NCI-H2227 treated with DMSO at 0.1 percent for 48 hours (cell line): ENCODE measurements around the gene TBXA2R.

ENCODE experiments used
- DNase-seq: peaks from one replicate; lab custom pipeline; 2025; lab: John Stamatoyannopoulos, UW

The TBXA2R gene

DNA sequence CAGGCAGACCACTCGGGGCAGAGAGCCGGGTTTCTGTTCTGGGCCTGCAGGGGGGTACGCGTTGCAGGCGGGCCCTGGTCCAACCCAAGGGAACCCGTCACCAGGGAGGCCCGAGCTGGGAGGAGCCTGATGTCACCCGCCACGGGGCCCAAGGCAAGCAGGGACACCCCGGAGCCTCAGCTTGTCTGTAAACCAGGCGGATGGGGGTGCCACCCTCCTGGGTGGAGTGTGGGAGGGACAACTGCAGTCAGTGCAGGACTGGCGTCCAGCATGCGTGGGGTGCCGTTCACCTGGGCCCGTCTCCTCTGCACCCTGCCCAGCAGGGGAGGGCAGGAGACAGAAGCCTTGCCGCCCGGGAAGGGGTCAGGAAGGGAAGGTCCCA lies 12.9 kb upstream of the TBXA2R start:
- DNase-seq = no peak

DNA sequence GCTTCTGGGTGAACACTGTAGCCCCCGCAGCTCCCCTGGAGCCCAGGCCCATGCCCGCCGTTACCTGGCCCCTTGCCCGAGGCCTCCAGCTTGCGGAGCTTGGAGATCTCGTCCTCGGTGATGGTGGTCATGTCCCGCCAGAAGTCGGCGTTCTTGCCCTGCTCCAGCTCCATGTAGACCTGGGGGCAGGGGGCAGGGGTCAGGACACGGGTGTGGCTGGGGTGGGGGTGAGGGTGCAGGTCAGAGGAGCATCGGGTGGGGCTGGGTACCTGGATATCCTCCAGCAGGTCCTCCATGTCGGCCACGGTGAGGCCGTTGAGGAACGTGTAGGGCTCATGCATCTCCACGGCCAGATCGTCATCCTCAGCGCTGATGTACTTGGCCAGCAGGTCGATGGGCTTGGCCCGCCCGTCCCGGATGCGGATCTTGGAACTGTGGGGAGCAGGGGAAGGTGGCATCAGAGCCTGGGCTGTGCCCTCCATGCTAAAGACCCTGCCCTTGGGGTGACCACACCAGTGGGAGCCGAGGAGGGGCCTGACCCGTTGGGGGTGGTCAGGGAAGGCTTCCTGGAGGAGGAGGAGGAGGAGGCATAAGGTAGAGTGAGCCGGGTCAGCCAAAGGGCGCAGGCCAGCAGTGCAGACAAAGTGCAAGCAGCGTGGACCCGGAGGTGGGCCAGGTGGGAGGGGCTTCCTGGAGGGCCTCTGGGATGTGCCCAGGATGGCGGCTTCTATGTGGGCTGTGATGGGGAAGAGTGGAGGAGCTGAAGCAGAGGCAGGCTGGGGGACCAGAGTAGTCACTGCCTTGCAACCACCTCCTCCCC lies 12.3 kb upstream of the TBXA2R start:
- DNase-seq = no peak

DNA sequence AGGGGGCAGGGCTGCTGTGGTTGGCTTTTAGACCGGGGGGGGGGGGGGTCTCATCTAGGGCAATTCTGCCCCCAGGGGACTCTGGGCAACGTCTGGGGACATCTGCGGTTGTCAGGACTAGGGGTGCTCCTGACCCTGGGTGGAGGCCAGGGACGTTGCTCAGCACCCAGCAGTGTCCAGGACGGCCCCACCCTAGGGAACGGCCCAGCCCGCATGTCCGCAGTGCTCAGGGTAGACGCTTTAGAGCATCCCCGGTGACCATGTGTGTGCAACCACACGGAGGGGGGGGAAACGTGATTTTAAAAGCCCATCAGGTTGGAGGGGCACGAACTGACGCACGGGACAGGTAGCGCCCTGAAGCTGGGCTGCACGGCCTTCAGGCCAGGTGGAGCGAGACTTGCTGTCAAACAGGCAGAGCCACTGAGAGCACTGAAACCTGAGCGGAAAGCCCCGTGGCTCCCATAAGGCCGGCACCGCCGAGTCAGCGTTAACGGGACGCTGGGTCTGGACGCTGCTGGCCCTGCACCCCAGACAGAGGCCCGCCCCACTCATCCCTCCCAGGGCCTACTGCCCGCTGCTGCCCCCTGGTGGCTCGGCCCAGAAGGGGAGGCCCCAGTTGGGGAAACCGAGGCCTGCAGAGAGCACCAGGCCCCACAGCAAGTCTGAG lies 11.6 kb upstream of the TBXA2R start:
- DNase-seq = no peak

DNA sequence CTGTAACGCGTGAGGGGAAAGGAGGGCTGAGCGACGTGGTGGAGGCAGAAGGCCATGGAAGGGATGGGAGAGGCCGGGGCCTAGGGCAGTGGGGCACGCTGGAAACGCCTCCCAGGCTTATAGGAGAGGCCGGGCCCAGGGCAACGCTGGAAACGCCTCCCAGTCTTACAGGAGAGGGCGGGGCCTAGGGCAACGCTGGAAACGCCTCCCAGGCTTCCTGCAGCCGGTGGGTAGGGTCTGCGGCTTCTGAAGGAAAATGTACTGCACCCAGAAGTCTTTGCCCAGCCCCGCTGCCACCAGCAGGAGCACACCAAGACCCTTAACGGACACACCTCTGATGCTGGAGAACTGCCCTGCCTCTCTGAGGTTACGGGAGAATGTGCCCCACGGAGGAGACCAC lies 10.8 kb upstream of the TBXA2R start:
- no peak for DNase-seq

DNA sequence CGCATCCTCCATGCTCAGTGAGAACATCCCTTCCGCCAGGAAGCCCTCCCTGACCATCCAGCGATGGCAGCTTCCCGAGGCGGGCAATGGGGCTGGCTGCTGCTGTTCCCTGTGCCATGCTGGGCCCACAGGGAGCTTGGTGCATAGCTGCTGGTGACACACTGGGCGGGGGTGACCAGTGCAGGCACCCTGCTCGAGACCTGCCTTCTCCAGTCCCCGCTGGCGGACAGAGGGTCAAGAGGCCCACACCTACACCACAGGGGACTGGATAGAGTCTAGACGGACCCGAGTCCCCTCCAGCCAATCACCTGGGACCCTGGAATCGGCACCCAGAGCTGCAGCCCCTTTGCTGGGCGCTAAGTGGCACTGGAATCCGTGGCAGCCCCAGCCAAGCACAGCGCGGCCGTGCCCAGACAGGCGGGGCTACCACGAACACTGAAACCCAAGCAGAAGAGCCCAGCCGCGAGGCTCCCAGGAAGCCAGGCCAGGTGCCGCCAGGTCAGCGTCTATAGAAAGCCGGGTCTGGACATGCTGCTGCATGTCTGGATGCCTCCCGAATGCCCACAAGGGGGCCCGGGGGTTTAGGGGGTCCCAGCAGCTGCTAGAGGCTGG lies 9.0 kb upstream of the TBXA2R start:
- no peak for DNase-seq

DNA sequence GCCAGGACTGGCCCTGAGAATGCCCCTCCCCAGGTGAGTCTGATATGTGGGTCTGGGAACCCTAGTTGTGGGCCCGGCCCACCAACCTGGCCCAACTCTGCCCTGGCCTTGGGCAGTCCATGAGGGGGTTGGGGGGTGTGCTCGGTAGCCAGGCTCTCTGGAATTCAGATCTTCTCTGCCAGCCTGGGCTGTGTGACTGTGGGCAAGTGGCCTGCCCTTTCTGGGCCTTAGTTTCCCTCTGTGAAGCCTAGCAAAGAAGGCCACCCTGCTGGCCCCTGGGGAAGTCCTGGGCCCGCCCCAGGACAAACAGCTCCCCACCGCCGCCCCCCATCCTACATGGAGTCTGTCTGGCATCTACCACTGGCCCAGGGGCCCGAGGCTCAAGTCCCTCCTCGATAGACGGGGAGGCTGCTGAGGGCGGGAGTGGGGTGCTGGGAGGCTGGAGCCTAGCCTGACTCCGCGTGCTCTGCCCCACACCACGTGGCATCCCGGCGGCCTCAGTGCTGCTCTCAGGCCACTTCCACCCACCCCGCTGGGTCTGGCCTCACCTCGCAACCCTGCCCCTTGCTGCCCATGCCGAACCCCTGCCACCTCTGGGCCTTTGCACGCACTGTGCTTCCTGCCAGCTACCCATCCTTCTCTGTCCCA lies 8.3 kb upstream of the TBXA2R start:
- no peak for DNase-seq

DNA sequence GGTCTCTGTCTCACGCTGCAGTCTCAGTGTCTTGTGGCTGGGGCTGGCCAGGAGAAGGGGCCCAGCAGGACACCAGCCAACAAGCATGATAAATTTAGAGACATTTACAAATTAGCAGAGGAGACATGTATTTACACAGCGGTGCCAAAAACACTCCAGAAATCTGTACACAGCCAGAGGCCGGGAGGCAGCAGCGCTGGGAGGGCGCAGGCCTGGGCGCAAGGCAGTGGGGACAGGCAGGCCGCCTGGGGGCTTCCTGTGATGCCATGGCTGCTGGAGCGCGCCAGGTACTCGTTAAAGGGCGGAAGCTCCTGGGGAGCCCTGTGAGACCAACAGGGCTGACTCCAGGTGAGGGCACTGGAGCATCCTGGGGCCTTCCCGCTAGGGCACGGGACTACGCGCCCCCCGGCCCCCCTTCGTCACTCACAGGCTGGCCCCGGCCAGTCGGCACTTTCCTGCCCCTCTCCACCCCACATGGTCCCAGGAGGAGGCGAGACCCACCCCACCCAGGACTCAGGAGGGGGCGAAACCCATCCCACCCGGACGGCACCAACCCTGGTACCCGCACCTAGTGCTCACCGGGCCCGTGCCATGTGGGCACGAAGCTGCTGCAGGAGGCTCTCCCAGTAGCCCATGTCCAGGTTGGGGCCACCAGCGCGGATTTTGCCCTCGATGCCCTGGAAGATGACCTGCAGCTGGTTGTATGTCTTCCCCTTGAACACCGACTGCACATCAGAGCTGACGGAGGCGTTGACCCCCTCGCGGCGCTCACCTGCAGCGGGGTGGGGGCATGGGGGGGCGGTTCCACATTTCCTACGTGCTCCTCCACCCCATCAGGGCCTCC lies 7.4 kb upstream of the TBXA2R start:
- no peak for DNase-seq

DNA sequence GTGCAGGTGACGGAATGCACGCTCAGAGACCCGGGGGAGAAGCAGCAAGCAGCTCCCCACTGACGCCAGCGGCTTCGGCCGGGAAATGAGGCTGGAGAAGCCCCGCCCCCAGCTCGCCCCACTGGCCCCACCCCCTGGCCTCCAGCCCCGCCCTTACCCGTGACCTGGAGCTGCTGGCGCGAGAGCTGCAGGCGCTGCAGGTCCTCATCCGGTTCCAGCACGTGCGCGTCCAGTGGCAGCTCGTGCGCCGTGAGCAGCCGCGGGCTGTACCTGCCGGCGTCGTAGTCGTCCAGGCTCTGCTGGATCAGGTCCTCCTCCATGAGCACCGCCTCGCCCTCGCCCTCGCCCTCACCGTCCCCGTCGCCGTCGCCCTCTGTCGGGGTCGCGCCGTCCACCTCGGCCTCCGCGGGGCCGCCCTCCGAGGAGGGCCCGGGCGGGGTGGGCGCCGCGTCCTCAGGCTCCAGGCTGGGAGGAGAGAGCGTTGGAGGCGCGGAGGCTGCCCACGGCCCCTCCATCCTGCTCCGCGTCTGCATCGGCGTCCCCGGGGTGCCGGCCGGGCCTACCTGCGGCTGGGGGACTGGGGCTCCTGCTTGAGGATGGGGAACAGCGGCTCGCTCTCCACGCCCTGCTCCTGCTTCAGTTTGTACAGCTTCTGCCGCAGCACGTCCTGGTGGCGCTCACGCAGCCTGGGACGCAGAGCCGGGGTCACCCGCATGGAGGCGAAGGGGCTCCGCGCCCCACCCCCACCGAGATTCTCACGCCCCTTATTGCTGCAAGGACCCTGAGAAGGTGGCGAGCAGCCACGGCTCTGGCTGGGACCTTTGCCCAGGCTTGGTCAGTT lies 6.4 kb upstream of the TBXA2R start:
- no peak for DNase-seq

DNA sequence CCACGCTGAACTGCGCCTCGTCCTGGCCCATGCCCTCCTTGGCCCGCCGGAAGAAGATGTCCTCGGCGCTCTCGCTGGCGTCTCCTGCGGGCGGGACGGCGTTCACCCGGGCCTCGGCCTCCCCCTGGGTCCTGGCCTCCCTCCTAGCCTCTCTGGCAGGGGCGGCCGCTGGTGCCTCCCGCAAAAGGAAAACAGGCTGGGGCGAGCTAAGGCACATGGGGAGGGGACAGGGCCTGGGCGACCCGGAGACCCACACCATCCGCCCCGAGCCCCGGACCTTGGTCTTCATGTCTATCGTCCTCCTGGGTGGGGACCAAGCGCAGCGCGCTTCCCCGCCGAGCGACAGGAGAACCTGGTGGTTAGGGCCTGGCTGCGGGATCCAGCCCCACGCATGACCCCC lies 5.7 kb upstream of the TBXA2R start:
- DNase-seq = no peak

DNA sequence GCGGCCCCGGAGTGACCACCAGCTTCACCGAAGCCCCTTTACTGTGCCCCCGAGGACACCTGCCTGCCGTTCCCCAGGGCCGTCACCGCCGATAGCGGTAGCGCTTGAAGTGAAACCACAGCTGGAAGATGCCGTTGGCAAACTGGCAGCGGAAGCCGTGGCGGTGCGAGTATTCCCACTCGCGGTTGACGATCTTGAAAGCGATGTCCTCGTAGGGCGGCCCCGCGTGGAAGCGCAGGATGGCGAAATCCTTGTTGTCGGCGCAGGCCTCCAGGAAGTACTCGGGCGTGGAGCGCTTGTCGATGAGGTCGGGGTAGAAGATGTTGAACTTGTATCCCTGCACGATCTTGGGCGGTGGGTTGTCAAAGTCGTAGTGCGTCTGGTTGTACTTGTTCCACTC lies 5.2 kb upstream of the TBXA2R start:
- no peak for DNase-seq

DNA sequence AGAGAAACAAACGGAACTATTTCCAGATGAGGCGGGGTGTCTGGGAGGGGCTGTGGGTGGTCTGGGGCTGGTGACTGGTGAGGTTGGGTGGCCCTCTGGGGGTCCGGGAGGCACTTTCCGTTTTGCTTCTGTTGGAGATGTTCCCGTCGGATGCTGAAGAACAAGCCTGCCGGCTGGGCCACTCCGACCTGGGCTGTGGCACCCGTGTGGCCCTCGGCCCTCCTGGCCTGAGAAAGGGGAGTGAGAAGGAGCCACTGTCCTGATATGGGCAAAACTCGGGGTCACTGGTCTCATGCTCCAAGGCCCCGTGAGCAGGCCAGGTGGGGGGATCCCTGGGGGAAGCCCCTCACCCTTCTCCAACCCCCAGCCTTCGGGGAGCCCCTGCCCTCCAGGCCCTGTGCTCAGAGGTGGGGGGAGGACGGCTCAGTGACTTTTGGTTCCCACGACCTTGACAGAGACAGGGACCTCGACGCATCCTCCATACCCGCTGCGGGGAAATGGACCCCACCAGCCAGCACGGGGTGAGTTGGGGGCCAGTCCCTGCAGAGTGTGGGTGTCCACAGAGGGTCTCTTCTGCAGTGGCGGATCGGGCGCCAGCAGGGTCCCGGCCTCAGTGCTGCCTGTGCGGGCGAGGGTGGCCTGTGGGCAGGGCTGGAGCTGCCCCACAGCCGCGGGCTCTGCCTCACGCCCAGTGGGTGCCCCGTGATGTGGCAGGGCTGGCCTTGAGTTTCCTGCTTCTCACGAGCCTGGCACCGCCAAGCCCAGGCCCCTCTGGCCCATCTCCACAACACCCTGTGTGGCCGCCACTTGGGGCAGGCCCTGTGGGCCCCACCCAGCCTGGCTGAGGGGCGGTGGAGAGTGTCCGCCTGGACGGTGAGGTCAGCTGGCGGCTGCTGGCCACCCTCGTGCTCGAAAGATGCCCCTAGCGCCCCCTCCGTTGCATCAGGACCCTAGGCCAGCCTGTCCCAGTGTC lies 4.4 kb upstream of the TBXA2R start:
- DNase-seq = no peak

DNA sequence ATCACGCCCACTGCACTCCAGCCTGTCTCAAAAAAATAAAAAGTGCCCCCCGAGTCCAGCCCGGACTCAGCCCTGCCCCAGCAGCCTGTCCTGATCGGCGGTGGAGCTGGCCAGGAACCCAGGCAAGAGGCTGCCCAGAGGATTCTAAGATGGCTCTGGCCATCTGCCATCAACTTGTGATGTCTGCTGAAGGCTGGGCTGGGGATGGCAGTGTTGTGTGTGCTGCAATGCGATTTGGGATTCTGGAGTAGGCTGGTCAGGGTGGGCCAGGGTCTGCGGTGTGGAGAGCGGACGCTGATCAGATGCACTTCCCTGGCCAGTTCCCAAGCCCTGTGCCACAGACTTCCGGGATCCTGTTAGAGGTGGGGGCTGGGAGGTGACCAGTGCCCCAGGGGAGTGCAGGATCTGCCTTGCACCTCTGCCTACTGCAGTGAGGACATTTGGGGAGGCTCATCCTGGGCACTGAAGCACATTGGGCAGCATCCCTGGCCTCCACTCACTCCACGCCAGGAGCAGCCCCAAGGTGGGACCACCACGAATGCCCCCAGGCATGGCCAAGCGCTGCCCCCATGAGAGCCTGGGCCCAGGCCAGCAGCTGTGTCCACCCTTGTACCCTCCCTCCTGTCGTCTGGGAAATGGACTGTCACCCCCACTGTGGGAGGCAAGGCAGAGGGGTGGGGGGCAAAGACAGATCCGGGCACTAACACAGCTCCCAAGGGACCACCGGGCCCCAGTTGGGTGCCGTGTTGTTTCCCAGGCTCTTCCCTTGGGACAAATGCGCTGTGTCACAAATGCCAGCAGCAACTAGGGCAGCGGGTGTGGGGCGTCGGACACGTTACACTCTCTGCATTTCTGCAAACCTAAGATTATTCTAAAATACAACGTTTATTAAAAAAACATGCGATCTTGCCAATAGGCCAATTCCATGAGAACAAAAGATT lies 3.4 kb upstream of the TBXA2R start:
- no peak for DNase-seq

DNA sequence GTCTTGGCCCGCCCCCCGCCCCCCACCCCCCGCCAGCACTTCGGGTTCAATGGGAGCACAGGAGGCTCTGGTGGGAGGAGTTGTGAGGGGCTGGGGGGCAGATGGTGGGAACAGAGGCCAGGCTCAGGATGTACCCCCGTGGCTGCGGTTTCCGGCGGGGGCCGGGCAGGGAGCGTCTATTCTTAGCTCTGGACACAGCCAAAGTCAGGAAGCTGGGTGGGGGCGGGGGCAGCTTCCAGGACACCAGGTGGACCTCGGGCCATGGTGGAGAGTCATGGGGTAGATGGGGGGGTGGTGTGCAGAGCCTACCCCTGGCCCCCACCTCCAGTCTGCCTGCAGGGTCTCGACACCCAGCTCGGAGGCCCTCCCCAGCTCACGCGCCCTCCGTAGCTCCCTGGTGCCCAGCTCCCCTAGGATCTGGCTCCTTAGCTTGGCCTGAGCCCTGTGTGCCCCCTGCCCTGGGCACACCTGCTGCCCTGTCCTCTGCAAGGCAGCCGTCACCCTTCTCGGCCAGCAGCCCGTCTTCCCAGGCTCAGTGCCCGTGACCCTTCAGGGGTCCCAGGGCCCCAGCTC lies 2.2 kb upstream of the TBXA2R start:
- no peak for DNase-seq

DNA sequence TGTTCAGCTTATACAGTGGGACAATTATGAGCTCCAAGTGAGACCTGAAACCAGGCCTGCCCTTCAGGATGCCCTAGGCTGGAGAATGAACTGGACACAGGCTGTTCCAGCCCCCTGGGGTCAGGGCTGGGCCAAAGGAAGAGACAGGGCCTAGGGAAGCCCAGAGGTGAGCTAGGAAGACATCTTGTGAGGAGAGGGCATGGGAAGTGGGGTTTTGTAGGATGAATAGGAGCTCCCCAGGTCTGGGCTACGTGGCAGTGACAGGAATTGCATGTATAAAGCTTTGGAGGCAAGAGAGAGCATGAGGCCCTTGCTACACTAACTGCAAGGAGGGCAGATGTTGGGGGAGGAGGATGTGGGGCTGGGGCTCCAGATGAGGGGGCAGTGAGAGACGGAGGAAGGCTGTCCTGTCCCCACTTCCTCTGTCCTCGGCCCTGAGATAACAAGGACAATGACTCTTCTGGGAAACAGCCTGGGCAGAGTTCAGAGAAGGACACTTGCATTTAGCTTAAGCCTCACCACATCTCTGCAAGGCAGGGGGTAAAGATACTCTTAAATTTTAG lies 1.5 kb upstream of the TBXA2R start:
- DNase-seq = no peak

DNA sequence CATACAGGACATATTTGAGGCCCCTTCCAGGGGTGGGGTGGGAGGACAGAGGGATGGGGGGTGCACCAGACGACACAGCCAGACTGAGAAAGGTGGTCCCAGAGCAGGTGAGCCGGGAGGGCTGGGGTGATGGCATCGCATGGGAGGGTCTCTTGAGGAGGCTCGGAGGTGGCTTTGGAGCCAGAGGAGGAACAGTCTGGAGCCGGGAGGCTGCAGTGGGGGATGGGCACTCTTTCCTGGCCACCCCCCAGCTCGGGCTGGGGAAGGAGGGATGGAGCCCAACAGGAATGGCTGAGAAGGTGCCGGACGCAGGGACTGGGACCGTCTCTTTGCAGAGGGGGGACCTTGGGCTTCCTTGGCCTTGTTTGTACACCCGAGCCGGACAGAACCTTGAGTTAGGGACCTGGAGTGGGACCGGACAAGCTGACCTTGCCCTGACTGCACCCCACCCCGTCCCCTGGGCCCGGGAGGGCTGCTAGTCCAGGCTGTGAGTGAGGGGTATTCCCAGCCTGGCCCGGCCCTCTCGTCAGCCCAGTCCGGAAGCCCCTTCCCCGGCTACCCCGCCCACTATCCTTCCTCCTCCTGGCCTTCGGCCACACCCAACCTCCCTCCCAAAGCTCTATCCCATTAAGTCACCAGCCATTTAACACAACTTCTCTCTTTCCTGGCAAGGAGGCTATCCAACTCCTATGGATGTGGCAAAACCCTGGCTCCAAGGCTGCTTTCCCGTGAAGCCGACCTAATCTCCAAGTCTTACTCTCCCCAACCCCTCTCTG lies 816 bp upstream of the TBXA2R start:
- DNase-seq = no peak

DNA sequence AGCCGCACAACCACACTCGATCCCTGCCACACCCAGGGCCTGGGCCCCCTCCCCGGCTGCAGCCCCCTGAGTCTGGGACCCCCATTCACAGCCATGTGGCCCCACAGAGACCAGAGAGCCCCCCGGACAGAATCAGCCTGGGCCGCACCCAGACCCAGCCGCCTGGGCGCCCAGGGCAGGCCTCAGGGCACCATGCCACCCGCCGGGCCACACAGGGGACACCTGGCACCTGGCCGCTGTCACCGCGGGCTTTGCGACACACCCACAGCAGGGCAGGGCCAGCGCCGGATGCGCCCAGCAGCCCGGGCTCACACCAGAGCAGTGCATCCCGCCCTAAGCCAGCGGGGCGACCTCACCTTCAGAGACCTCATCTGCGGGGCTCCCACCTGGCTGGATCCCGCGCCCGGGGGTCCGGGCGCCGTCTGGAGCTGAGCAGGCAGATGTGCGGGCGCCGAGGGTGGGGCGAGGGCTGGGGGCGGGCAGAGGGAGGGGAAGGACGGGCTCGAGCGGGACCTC lies 443 bp downstream of the TBXA2R start:
- no peak for DNase-seq

DNA sequence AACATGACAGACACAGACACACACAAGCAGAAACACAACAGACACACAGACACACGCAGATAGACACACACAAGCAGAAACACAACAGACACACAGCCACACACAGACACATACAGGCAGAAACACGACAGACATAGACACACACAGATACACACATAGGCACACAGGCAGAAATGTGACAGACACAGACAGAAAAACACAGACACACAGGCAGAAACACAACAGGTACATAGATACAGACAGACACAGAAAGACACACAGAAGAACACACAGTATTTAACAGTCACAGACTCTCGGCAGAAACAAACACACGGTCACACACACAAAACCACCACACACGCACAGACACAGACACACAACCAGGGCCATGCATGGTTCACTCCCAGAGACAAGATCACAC lies 905 bp downstream of the TBXA2R start:
- no peak for DNase-seq
